HG03139 (cell line): ENCODE measurements around the gene AP2A1.

Experiments used
- ATAC-seq: cut with Tn5 transposase; IDR thresholded peaks from one replicate; pipeline ENCODE4 v1.9.1; 2021; ENCODE audit not compliant: unreplicated experiment

Gene AP2A1

DNA sequence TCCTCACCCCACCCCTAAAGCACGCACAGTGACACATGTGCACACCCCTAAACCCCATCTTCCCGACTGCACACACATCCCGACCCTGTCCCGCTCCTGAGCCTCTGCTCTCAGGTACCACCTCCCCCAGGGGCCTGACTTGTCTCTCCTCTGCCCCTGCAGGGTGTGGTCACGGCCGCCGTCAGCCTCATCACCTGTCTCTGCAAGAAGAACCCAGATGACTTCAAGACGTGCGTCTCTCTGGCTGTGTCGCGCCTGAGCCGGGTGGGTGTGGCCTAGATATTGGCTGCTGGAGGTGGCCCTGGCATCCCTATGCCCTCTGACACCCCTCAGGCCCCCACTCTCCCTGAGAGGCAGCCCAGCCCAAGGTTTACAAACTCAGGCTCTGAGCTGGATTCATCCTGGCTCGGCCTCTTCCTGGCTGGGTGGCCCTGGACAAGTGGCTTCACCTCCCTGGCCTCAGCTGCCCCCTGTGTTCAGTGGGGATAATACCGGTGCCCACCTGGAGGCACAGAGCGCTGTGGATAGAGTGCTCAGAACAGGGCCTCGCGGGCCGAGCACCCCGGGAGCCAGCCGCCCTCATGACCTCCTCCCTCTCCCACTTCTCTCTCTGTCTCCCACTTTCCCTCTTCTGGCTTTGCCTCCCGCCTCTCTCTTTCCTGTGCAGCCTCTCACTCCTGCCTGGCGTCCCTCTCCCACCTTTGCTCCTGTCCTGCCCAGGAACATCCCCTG lies 26.2 kb downstream of the AP2A1 start:
- no peak for ATAC-seq

DNA sequence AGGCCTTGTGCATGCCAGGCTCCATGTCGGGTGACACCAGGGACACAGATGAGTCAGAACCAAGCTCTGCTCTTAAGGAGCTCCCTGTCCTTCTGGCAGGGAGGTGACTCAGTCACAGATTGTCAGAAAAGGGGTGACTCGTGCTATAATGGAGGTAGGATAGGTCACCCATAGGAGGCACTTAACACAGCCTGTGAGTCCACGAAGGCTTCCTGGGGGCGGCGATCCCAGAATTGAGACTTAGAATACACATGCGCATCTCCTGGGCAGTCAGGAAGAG lies 26.7 kb downstream of the AP2A1 start:
- no peak for ATAC-seq

DNA sequence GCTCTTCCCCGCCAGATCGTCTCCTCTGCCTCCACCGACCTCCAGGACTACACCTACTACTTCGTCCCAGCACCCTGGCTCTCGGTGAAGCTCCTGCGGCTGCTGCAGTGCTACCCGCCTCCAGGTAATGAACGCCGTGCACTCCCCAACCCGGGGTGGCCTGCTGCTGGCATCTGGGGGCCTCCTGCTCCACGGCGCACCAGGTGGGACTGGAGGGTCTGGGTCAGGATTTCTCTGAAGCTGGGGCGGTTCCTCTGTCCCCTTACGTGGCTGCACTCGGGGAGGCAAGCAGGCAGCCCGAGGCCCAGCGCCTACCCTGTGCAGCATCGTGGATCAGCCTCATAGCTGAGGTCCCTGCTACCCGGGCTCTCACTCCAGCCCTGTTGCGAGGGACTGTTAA lies 28.8 kb downstream of the AP2A1 start:
- ATAC-seq: no peak

DNA sequence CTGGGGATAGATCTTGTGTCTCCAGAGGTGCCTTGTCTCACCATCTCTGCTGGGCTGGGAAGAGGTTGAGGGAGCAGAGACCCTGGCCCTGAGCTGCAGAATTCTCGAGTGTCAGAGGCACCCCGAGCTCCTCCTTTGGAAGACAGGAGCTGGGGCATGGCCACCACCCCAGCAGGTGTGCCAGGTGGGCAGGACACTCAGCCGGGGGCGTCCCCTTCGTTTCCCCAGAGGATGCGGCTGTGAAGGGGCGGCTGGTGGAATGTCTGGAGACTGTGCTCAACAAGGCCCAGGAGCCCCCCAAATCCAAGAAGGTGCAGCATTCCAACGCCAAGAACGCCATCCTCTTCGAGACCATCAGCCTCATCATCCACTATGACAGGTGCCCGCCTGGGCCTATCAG lies 31.8 kb downstream of the AP2A1 start:
- ATAC-seq: no peak

DNA sequence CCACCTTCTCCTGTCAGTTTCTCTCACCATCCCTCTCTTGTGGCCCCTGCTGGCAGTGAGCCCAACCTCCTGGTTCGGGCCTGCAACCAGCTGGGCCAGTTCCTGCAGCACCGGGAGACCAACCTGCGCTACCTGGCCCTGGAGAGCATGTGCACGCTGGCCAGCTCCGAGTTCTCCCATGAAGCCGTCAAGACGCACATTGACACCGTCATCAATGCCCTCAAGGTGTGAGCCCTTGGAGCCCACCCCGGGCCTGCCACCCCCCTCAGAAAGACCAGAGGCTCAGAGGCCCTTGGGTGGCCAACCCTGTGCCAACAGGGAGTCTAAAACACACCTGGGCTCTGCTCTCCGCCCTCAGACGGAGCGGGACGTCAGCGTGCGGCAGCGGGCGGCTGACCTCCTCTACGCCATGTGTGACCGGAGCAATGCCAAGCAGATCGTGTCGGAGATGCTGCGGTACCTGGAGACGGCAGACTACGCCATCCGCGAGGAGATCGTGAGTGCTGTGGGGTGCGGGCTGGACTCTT lies 32.5 kb downstream of the AP2A1 start:
- no peak for ATAC-seq

DNA sequence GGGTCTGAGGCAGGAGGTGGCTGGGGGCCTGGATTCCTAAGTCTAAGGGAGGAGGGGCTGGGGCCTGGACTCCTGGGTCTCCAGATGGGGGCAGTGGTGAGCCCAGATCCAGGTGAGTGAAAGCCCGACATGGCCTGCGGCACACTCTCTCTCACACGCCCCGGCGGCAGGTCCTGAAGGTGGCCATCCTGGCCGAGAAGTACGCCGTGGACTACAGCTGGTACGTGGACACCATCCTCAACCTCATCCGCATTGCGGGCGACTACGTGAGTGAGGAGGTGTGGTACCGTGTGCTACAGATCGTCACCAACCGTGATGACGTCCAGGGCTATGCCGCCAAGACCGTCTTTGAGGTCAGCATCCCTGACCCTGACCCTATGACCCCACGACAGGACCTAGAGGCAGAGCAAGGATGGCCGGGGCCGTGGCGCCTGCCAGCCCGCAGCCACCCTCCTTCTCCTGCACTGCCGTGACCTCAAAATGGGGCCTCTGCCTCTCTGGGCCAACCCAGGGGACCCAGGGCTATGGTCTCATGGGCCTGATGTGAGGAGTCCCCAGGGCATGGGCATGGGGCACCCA lies 33.1 kb downstream of the AP2A1 start:
- no peak for ATAC-seq

DNA sequence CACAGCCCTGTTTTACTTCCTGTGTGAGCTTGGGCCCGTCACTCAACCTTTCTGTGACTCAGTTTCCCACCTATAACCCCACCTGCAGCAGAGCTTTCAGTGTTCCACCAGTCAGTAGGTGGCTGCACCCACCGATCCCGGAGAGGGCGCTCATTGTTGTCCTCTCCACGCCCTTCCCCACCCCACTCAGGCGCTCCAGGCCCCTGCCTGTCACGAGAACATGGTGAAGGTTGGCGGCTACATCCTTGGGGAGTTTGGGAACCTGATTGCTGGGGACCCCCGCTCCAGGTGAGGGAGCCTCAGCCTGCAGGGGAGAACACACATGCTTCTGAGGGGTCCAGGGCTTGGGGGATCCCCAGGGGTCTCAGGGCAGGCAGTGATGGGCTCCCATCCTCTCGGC lies 34.0 kb downstream of the AP2A1 start:
- no peak for ATAC-seq

DNA sequence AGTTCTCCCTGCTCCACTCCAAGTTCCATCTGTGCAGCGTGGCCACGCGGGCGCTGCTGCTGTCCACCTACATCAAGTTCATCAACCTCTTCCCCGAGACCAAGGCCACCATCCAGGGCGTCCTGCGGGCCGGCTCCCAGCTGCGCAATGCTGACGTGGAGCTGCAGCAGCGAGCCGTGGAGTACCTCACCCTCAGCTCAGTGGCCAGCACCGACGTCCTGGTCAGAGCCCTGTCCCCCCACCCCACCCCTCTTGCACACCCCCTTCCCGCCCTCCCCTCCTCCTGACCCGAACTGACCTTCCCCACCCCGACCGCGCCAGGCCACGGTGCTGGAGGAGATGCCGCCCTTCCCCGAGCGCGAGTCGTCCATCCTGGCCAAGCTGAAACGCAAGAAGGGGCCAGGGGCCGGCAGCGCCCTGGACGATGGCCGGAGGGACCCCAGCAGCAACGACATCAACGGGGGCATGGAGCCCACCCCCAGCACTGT lies 34.6 kb downstream of the AP2A1 start:
- no peak for ATAC-seq

DNA sequence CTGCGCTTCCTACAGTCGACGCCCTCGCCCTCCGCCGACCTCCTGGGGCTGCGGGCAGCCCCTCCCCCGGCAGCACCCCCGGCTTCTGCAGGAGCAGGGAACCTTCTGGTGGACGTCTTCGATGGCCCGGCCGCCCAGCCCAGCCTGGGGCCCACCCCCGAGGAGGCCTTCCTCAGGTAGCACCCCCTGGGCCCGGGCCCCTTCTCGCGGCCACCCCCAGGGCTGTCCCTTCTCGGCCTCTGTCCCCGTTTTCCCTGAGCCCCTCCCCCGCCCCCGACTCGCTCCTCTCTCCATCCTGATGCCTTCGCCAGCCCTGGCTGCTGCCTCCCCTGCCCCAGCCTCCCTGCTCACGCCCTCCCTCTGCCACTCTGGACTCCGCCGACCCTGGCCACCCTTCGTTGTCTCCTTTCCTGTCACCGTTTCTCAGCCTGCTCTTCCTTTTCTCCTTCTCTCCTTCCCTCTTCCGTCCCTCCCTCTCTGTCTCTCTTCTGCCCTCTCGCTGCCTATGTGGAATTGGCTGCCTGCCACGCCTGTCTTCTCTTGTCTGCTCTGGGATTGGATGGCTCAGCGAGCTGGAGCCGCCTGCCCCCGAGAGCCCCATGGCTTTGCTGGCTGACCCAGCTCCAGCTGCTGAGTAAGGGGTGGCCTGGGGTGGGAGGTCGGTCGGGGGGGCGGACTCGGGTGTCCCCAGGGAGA lies 35.3 kb downstream of the AP2A1 start:
- no peak for ATAC-seq

DNA sequence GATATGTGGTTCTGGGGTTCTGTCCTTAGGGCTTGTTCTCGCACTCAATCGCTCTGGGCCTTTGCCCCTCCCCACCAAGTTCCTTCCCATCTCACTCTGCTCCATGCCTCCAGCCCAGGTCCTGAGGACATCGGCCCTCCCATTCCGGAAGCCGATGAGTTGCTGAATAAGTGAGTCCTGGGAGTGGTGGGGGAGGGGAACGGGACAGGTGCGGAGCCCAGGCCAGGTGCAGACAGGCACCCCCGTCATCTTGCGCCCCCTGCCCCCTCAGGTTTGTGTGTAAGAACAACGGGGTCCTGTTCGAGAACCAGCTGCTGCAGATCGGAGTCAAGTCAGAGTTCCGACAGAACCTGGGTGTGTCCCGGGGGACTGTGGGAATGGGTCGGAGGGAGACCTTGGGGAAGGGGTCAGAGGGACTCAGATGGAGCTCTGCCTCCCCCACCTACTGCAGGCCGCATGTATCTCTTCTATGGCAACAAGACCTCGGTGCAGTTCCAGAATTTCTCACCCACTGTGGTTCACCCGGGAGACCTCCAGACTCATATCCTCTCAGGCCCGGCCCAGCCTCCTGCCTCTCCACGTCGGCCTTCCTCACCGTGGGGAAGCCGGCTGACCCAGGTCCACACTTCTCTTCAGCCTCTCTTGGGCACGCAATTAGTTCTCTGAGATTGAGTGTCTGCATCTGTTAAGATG lies 36.2 kb downstream of the AP2A1 start:
- ATAC-seq: no peak

DNA sequence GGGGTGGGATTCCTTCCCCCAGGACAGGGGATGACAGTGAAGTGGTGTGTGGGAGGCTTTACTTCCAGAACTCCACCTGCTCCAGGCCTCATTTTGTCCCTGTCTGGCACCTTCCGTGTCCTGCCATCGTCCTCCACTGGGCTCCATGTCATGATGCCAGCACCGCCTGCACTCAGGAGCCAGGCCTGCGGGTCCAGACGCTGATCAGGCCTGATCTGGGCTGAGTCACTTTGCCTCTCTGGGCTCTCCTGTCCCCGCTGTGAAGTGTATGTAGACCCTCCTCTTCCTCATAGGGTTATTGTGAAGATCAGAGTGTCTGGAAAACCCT lies 36.7 kb downstream of the AP2A1 start:
- ATAC-seq: no peak

DNA sequence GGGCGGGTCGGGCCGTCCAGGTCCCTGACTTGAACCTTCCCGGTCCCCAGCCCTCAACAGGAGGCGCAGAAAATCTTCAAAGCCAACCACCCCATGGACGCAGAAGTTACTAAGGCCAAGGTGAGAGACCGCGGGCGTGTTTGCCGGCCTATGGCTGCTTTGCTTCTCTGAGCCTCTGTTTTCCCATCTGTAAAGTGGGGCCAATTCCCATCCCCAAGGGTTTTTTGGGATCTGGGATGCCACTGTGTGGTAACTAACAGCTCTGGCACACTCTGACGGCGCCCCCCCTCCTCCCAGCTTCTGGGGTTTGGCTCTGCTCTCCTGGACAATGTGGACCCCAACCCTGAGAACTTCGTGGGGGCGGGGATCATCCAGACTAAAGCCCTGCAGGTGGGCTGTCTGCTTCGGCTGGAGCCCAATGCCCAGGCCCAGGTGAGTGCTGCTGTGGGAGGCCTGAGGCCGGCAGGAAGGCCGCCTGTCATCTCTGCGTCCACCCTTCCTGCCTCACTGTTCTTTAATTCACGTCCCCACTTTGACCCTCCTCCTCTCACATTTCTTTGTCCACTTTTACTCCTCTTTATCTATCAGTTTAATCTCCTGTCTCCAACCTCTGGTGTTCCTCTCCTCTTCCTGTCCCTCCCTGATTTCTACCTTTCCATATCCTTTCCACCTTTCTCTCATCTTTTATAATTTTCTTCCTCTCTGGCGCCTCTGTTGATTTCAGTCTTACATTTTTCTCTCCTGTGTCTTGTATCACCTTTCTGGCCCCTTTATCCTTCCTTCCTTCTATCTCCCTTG lies 39.2 kb downstream of the AP2A1 start:
- ATAC-seq: no peak

DNA sequence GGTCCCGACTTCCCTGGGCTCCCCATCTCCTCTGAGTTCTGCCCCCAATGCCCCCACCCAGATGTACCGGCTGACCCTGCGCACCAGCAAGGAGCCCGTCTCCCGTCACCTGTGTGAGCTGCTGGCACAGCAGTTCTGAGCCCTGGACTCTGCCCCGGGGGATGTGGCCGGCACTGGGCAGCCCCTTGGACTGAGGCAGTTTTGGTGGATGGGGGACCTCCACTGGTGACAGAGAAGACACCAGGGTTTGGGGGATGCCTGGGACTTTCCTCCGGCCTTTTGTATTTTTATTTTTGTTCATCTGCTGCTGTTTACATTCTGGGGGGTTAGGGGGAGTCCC lies 39.8 kb downstream of the AP2A1 start:
- ATAC-seq: no peak

DNA sequence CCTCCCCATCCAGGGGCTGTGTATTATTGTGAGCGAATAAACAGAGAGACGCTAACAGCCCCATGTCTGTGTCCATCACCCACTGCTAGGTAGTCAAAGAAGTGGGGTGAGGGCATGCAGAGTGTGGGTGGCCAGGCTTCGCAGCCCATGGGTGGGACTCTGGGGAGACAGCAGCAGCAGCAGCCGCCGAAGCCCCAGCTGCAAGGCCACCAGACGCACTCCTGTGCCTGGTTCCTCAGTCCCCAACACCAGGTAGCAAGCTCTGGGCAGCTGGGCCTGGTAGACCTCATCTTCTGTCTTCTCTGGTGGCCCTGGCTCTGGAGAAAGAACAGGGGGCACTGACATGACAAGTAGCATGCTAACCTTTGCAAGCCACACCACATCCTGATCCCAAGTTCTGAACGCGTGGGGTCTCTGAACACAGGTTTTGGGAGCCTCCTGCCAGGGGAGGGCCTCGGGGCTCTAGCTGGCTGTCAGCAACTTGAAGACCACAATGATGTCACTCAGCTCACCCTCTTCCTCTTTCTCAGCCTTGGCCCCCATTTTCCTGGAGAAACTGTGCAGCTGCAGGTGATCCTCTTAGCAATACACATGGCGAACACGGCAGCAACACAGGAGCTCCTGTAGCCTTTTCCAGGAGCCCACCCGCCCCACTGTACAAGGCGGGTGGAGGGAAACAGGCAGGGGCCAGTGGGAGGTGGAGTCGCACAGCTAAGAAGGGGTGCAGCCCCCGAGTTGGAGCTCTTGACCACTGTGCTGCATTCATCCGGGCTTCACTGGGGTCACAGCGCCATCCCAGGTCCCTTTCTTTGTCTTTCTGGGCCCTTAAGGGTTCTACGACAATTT lies 40.5 kb downstream of the AP2A1 start:
- no peak for ATAC-seq

DNA sequence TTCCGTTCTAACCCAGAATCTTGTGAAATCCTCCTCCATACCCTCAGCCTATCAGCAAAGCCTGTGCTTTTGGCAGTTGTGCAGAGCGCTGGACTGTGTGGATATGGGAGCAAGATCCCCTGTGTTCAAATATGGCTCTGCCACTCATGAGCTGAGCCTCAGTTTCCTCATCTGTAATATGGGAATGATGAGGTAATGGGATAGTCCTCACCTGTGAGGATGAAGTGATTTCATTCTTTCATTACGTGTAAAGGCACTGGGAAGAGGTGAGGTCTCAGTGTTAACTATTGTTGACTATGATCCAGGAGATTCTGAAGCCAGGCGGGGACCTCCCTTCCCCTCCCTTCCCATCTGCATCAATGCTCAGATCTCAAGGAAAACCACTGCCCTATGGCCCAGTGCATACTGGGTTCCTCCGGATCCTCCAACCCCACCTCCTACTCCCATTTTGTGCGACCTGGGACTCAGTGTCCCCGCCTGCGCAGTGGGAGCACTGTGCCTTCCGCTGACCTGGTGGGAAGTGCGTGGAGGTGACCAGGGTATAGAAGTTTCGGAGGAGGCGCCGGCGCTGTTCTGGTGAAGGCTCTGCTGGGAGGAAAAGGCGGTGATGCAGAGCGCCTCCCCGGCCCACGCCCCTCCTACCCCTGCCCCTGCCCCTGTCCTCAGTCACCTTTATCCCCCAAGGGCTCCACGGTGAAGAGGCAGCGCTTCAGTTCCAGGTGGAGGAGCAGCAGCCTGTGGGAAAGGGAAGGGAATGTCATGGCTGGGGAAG lies 41.3 kb downstream of the AP2A1 start:
- ATAC-seq: no peak

DNA sequence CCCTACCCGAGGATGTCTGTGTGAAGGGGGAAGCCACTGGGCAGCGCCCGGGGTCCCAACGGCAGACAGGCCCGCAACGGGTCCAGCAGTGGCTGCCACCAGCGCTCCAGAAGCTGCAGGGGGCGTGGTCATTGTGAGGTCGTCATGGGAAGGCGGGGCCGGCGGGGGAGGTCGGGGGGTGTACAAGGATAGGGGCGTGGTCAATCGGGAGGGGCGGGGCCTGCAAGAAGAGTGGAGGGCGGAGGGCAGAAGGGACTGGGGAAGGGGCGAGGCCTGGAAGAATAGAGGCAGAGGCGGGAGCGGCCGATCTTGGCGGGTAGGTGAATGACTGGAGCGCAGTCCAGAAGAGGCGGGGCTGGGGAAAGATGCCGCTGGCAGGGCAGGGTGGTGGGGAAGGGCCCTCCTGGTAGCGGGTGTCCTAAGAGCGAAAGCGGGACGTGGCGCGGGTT lies 41.9 kb downstream of the AP2A1 start:
- ATAC-seq: no peak

DNA sequence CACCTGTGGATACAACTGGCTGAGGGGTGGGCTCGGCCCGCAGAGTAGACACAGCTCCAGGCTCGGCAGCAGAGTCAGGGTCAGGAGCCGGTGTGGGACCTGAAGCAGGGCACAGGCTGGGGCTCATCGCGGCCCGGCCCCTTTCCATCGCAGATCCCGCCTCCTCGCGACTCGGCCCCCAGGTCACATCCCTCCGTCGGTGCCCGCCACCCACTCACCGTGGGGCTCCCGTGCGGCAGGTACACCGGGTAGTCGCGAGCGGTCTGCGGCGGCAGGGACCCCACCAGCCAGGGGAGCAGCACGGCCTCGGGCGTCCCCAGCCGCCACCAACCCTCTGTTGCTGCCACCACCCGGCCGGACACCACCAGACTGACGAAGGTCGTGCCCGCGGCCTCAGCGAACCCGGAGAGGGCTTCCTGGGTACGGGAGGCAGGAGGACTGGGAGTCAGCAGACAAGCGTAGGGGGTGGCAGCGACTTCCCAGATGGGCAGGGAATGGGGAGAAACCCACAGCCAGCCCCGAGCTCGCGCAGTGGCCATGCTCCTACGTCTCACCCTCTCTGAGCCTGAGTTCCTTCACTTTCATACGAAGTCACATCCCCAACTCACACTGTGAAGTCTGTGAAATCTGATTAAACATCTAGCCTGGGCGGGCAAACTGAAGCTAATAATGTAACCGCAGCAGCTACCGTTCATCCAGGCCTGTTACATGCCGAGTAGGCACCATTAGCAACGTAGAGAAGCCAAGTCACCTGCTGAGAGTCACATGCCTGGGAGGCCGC lies 42.5 kb downstream of the AP2A1 start:
- no peak for ATAC-seq

DNA sequence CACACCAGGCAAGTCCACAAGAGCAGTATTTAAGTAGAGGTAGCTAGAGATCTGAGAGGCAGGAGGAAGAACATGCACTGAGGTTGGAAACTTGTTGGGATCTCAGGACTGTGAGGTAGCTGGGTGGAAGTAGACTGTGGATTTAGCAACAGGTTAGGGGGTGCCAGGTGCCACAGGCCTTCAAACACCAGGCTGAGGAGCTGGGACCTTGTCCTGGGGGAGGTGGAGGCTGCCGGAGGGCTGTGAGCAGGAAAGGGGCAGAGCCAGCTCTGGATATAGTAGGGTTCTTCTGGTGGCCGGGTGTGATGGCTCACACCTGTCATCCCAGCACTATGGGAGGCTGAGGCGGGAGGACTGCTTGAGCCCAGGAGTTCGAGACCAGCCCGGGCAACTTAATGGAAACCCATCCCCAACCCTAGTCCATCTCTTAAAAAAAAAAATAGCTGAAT lies 43.2 kb downstream of the AP2A1 start:
- no peak for ATAC-seq

DNA sequence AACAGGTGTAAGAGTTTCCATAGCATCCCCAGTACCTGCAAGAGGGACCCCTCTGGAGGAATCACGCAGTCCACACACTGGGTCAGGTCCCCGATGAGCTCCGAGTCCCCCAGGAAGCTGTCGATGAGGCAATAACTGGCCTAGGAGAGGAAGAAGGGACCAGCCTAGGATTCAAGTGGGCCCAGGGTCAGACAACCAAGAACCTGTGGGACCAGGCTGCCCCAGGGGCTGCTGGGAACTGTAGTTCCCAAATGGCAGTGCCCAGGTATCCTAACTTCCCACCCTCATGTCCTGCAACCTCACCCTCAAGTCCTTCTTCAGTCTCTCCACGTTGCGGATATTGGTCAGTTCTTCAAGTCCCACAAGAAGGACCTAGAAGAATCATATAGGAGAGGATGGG lies 44.5 kb downstream of the AP2A1 start:
- no peak for ATAC-seq
